H1 (cell line): ENCODE measurements around the gene IKZF1.

Experiments
- BRCA1 ChIP-seq: IDR thresholded peaks from 2 replicates; pipeline ENCODE4 v1.6.1; 2012; ENCODE audit warnings: low read depth, low read length, improper control_type of control experiment
- CTCF ChIP-seq, 3 experiments: IDR thresholded peaks; 1 replicate in 2 of 3; 2 replicates in 1 of 3; pipeline versions ENCODE4 v1.5.1 to v1.6.1; 2011; ENCODE audit warnings: low read length in 3 of 3, mild to moderate bottlenecking in 3 of 3, inconsistent platforms in 2 of 3, low read depth in 1 of 3, moderate library complexity in 1 of 3; ENCODE audit not compliant: insufficient read depth in 1 of 3; ENCODE audit errors: control extremely low read depth in 1 of 3
- GABPA ChIP-seq: IDR thresholded peaks from 2 replicates; pipeline ENCODE4 v1.6.1; 2011; ENCODE audit warnings: mild to moderate bottlenecking, low read length, moderate library complexity, borderline replicate concordance; ENCODE audit not compliant: insufficient read depth
- POLR2A ChIP-seq, 2 experiments: IDR thresholded peaks; 1 replicate in 1 of 2; 2 replicates in 1 of 2; pipeline ENCODE4 v1.6.1; 2011; ENCODE audit warnings: low read depth in 2 of 2, low read length in 2 of 2, mild to moderate bottlenecking in 2 of 2; ENCODE audit errors: control extremely low read depth in 1 of 2
- SIN3A ChIP-seq, 2 experiments: IDR thresholded peaks in 1 of 2; conservative IDR thresholded peaks in 1 of 2; 2 replicates each; pipeline ENCODE4 v1.6.1; 2011 to 2012; ENCODE audit warnings: low read length in 2 of 2, improper control_type of control experiment in 1 of 2, low read depth in 1 of 2, mild to moderate bottlenecking in 1 of 2
- TAF1 ChIP-seq: IDR thresholded peaks from 2 replicates; pipeline ENCODE4 v1.6.1; 2011; ENCODE audit warnings: mild to moderate bottlenecking, low read depth, low read length
- TCF12 ChIP-seq: IDR thresholded peaks from 2 replicates; pipeline ENCODE4 v1.6.1; 2011; ENCODE audit warnings: low read depth, mild to moderate bottlenecking, low read length
- USF2 ChIP-seq: IDR thresholded peaks from 2 replicates; pipeline ENCODE4 v1.6.1; 2011; ENCODE audit warnings: low read length, improper control_type of control experiment

DNA sequence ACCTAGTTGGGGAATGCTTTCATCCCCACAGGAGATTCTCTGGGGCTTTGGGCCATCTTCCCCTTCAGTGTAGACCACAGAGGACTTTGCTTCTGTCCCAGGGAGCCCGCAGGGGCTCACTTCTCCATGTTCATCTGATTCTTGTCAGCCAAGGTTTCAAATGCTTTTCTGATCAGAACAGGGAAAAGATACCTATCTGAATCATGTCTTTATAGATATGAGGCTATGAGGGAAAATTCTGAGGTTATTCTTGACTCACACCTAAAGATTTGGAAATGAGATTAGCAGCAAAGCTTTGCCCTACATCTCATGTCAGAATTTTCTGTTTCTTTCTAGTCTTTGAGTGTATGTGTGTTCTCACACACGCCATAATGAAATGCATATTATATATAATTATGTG is 92.3 kb downstream of the IKZF1 start:
- TF ChIP-seq TCF12, result no peak
- no peak for TF ChIP-seq POLR2A (IDR thresholded peaks at IDR 0.05; ENCODE audit: control extremely low read depth in 1 of 2, low read depth in 2 of 2, low read length in 2 of 2)
- no peak for TF ChIP-seq TAF1
- TF ChIP-seq USF2, result no peak
- TF ChIP-seq GABPA, result no peak
- no peak for TF ChIP-seq SIN3A (conservative IDR thresholded peaks at IDR 0.05 in 1 of 2, IDR thresholded peaks at IDR 0.05 in 1 of 2; ENCODE audit: low read depth in 1 of 2, low read length in 2 of 2)
- TF ChIP-seq CTCF (IDR thresholded peaks at IDR 0.05; ENCODE audit: control extremely low read depth in 1 of 3, insufficient read depth in 1 of 3, low read depth in 1 of 3, low read length in 3 of 3), result no peak
- no peak for TF ChIP-seq BRCA1
